HCT116 (cell line): ENCODE data around the gene KRTAP12-3. TPM values are rescaled to one million over a fixed set of nuclear protein-coding genes. Genes with fewer than 3 reads are reported as not detected.

Experiments
- ATAC-seq: fragments of 200-7000 bp; cut with Tn5 transposase; 2 replicates; pipeline ENCODE4 v1.9.1; 2020; ENCODE audit warnings: mild to moderate bottlenecking, moderate library complexity
- BruUV-seq: library from RNA; stranded (reverse); fragments of 400-500 nt; replicated peaks from 2 replicates; lab custom pipeline; 2021; lab: Mats Ljungman, UMichigan
- CTCF ChIA-PET: fragments of 300-600 bp; sonication (Branson Sonifier 250); formaldehyde crosslinking; loops from one replicate; lab custom pipeline; 2021; ENCODE audit warnings: antibody characterized with exemption; lab: Charles Lee
- POLR2A ChIA-PET: fragments of 300-600, 350-600 bp; sonication (Branson Sonifier 250); formaldehyde crosslinking; loops from one replicate; lab custom pipeline; 2021; ENCODE audit warnings: antibody characterized with exemption; lab: Charles Lee
- RAD21 ChIA-PET, 2 experiments: fragments of 300-600 bp; sonication (Branson Sonifier 250); formaldehyde crosslinking; loops; one replicate each; lab custom pipeline; 2023; ENCODE audit warnings: low total read pairs in 2 of 2; ENCODE audit not compliant: uncharacterized antibody in 2 of 2, unreplicated experiment in 2 of 2, low non-redundant PET in 1 of 2; lab: Charles Lee
- DNase-seq: peaks from one replicate; pipeline ENCODE4 v3.0.0-alpha.2; 2010; ENCODE audit warnings: low read depth, low spot score
- H2AFZ ChIP-seq: fragments of 200-600 bp; shearing (Covaris generic), sonication (generic); 2 replicates; pipeline ENCODE4 v1.6.1; 2017; ENCODE audit warnings: low read depth, mixed run types, mixed read lengths, antibody characterized with exemption, low read length; ENCODE audit not compliant: poor library complexity, severe bottlenecking
- H3K27ac ChIP-seq: 2 replicates; pipeline ENCODE4 v1.5.1; 2012; ENCODE audit warnings: low read depth, low read length
- H3K27me3 ChIP-seq: fragments of 200-600 bp; sonication (generic); 2 replicates; pipeline ENCODE4 v1.6.1; 2016; ENCODE audit warnings: mixed run types, low read length, mixed read lengths; ENCODE audit not compliant: insufficient read depth
- H3K36me3 ChIP-seq, 2 experiments: fragments of 200-500 bp in 1 of 2; fragments of 200-600 bp in 1 of 2; sonication (Bioruptor generic) in 1 of 2; sonication (generic) in 1 of 2; 2 replicates each; pipeline versions ENCODE4 v1.5.1 to v1.6.1; 2014 to 2016; ENCODE audit warnings: low read length in 2 of 2, inconsistent platforms in 1 of 2, mixed read lengths in 1 of 2, mixed run types in 1 of 2; ENCODE audit not compliant: insufficient read depth in 2 of 2, control insufficient read depth in 1 of 2
- H3K4me1 ChIP-seq, 2 experiments: fragments of 200-600 bp in 1 of 2; sonication (generic) in 1 of 2; 2 replicates each; pipeline versions ENCODE4 v1.5.1 to v1.6.1; 2012 to 2017; ENCODE audit warnings: low read length in 2 of 2, inconsistent platforms in 1 of 2, mild to moderate bottlenecking in 1 of 2, mixed read lengths in 1 of 2, mixed run types in 1 of 2, moderate library complexity in 1 of 2; ENCODE audit not compliant: insufficient read depth in 2 of 2, control insufficient read depth in 1 of 2
- H3K4me2 ChIP-seq: fragments of 200-600 bp; sonication (generic); 2 replicates; pipeline ENCODE4 v1.6.1; 2017; ENCODE audit warnings: mixed run types, low read length, mixed read lengths
- H3K4me3 ChIP-seq, 2 experiments: fragments of 200-600 bp in 1 of 2; sonication (generic) in 1 of 2; replicated peaks in 1 of 2; 2 replicates each; pipeline ENCODE4 v1.5.1; 2011 to 2016; ENCODE audit warnings: low read length in 2 of 2, control low read depth in 1 of 2, low read depth in 1 of 2, mild to moderate bottlenecking in 1 of 2, mixed read lengths in 1 of 2, mixed run types in 1 of 2
- H3K79me2 ChIP-seq: fragments of 200-600 bp; sonication (generic); 2 replicates; pipeline ENCODE4 v1.6.1; 2017; ENCODE audit warnings: mild to moderate bottlenecking, mixed run types, low read length, moderate library complexity, mixed read lengths; ENCODE audit not compliant: insufficient read depth
- H3K9ac ChIP-seq: fragments of 200-600 bp; sonication (generic); 2 replicates; pipeline ENCODE4 v1.6.1; 2016; ENCODE audit warnings: low read length, mixed read lengths
- H3K9me2 ChIP-seq: fragments of 200-600 bp; sonication (generic), shearing (Covaris generic); 2 replicates; pipeline ENCODE4 v1.6.1; 2017; ENCODE audit warnings: mixed run types, mild to moderate bottlenecking, moderate library complexity; ENCODE audit not compliant: insufficient read depth
- H3K9me3 ChIP-seq, 2 experiments: fragments of 200-500 bp in 1 of 2; fragments of 200-600 bp in 1 of 2; sonication (Bioruptor generic) in 1 of 2; sonication (generic) in 1 of 2; 2 replicates each; pipeline ENCODE4 v1.6.1; 2014 to 2017; ENCODE audit warnings: low read length in 2 of 2, mixed read lengths in 2 of 2, inconsistent platforms in 1 of 2, low read depth in 1 of 2, mild to moderate bottlenecking in 1 of 2, mixed run types in 1 of 2, moderate library complexity in 1 of 2; ENCODE audit not compliant: control insufficient read depth in 1 of 2, insufficient read depth in 1 of 2
- H4K20me1 ChIP-seq: fragments of 200-600 bp; sonication (generic), shearing (Covaris generic); 2 replicates; pipeline ENCODE4 v1.6.1; 2017; ENCODE audit warnings: mixed run types, mild to moderate bottlenecking, moderate library complexity; ENCODE audit not compliant: insufficient read depth
- ATF3 ChIP-seq: IDR thresholded peaks from 2 replicates; pipeline ENCODE4 v1.6.1; 2012
- CEBPB ChIP-seq: IDR thresholded peaks from 2 replicates; pipeline ENCODE4 v1.6.1; 2012; ENCODE audit warnings: low read depth
- CTCF ChIP-seq, 3 experiments: fragments of 200-600 bp in 1 of 3; sonication (generic) in 1 of 3; IDR thresholded peaks in 2 of 3; conservative IDR thresholded peaks in 1 of 3; 2 replicates each; pipeline ENCODE4 v1.5.1; 2012 to 2017; ENCODE audit warnings: low read depth in 2 of 3, low read length in 2 of 3, antibody characterized with exemption in 1 of 3, borderline replicate concordance in 1 of 3, control low read depth in 1 of 3, mild to moderate bottlenecking in 1 of 3, mixed read lengths in 1 of 3, mixed run types in 1 of 3, moderate library complexity in 1 of 3; ENCODE audit not compliant: insufficient read depth in 1 of 3
- EGR1 ChIP-seq: IDR thresholded peaks from 2 replicates; pipeline ENCODE4 v1.6.1; 2012; ENCODE audit warnings: low read depth
- ELF1 ChIP-seq: IDR thresholded peaks from 2 replicates; pipeline ENCODE4 v1.6.1; 2012; ENCODE audit warnings: low read depth, borderline replicate concordance
- EZH2 ChIP-seq: fragments of 200-600 bp; sonication (generic); IDR thresholded peaks from 2 replicates; pipeline ENCODE4 v1.6.1; 2017; ENCODE audit warnings: antibody characterized with exemption, mixed run types
- EZH2phosphoT487 ChIP-seq: fragments of 200-600 bp; IDR thresholded peaks from 2 replicates; pipeline ENCODE4 v1.6.1; 2018; ENCODE audit warnings: antibody characterized with exemption, borderline replicate concordance
- FOSL1 ChIP-seq: IDR thresholded peaks from 2 replicates; pipeline ENCODE4 v1.6.1; 2012; ENCODE audit warnings: low read depth
- JUND ChIP-seq: IDR thresholded peaks from 2 replicates; pipeline ENCODE4 v1.6.1; 2012
- POLR2A ChIP-seq: IDR thresholded peaks from 2 replicates; pipeline ENCODE4 v1.7.0; 2011; ENCODE audit warnings: borderline replicate concordance; ENCODE audit not compliant: insufficient read depth, insufficient read length; ENCODE audit errors: extremely low read depth
- REST ChIP-seq: IDR thresholded peaks from 2 replicates; pipeline ENCODE4 v1.6.1; 2012; ENCODE audit warnings: low read depth
- SIN3A ChIP-seq: IDR thresholded peaks from 2 replicates; pipeline ENCODE4 v1.6.1; 2012; ENCODE audit warnings: low read depth
- SP1 ChIP-seq: IDR thresholded peaks from 2 replicates; pipeline ENCODE4 v1.6.1; 2012; ENCODE audit warnings: low read depth
- SRF ChIP-seq: IDR thresholded peaks from 2 replicates; pipeline ENCODE4 v1.6.1; 2012; ENCODE audit warnings: low read depth
- TCF7L2 ChIP-seq: IDR thresholded peaks from 2 replicates; pipeline ENCODE4 v1.7.0; 2011; ENCODE audit warnings: borderline replicate concordance, inconsistent platforms; ENCODE audit not compliant: insufficient read depth, insufficient read length; ENCODE audit errors: extremely low read depth
- YY1 ChIP-seq: IDR thresholded peaks from 2 replicates; pipeline ENCODE4 v1.6.1; 2011; ENCODE audit warnings: low read length, low read depth, moderate library complexity, mild to moderate bottlenecking; ENCODE audit not compliant: insufficient replicate concordance; ENCODE audit errors: extremely low read depth
- ZBTB33 ChIP-seq: IDR thresholded peaks from 2 replicates; pipeline ENCODE4 v1.6.1; 2011; ENCODE audit warnings: mild to moderate bottlenecking, low read length, moderate library complexity; ENCODE audit not compliant: insufficient replicate concordance; ENCODE audit errors: extremely low read depth
- ZFX ChIP-seq: fragments of 450-650 bp; IDR thresholded peaks from 2 replicates; pipeline ENCODE4 v1.6.1; 2017
- ZNF274 ChIP-seq: fragments of 200-500 bp; sonication (Bioruptor generic); IDR thresholded peaks from 2 replicates; pipeline ENCODE4 v1.6.1; 2014; ENCODE audit warnings: mild to moderate bottlenecking, low read depth, low read length, inconsistent platforms
- intact Hi-C: fragments of 100-400 bp; cut with micrococcal nuclease; formaldehyde crosslinking; loops from 2 replicates; pipeline ENCODE4 v1.10.0; 2022
- total RNA-seq: library from RNA; stranded (reverse); gene quantifications from one replicate; pipeline ENCODE4 v1.2.1, GENCODE V29; 2021; ENCODE audit not compliant: unreplicated experiment

KRTAP12-3 gene
- total RNA-seq, 1 experiment from 2014 or later: not detected

- H3K4me1 ChIP-seq: no peaks in the 10 kb centered on the region
- H3K4me3 ChIP-seq: no peak overlapping the region
- DNase-seq (no peak), ATAC-seq (no peak)
- no TSS peak for BruUV-seq
- no peak overlapping the region for H2AFZ ChIP-seq
- intact Hi-C loops: no loop called here
- no peak overlapping the region for H3K9ac ChIP-seq
- no peak for TF ChIP-seq REST
- TF ChIP-seq ZNF274: no peak
- TF ChIP-seq SP1: no peak
- no peak for TF ChIP-seq CEBPB
- no peak for TF ChIP-seq SRF
- TF ChIP-seq EGR1: no peak
- no peak for TF ChIP-seq POLR2A
- no peak for TF ChIP-seq SIN3A
- no peak for TF ChIP-seq TCF7L2
- no peak for TF ChIP-seq ZBTB33
- TF ChIP-seq CTCF (IDR thresholded peaks at IDR 0.05 in 2 of 3, conservative IDR thresholded peaks at IDR 0.05 in 1 of 3; ENCODE audit: borderline replicate concordance in 1 of 3, insufficient read depth in 1 of 3, low read depth in 2 of 3, low read length in 2 of 3): no peak
- no peak for TF ChIP-seq EZH2phosphoT487
- TF ChIP-seq ATF3: no peak
- TF ChIP-seq EZH2: no peak
- no peak for TF ChIP-seq FOSL1
- no peak for TF ChIP-seq ZFX
- no peak for TF ChIP-seq JUND
- no peak for TF ChIP-seq YY1
- TF ChIP-seq ELF1: no peak
- POLR2A ChIA-PET: no interaction called here
- H3K36me3 ChIP-seq: no peaks in the 10 kb centered on the region
- no peaks in the 10 kb centered on the region for H4K20me1 ChIP-seq
- CTCF ChIA-PET: no interaction called here
- RAD21 ChIA-PET: no interaction called here
- no peak overlapping the region for H3K4me2 ChIP-seq
- H3K9me2 ChIP-seq: no peaks in the 10 kb centered on the region
- peaks cover 4 to 10% of the 10 kb centered on the region in 2 experiments; a peak in 1 of 4 replicates for H3K9me3 ChIP-seq
- H3K79me2 ChIP-seq: no peaks in the 10 kb centered on the region
- H3K27ac ChIP-seq: no peak overlapping the region
- peaks cover 10% of the 10 kb centered on the region; the same call in 1 of the 2 replicates for H3K27me3 ChIP-seq
Measured at GRCh38 chr21:44697811-44698734, 40.3 kb downstream of the KRTAP12-3 start.
